ENCODE data around the gene ARID5B.

The ARID5B gene

DNA sequence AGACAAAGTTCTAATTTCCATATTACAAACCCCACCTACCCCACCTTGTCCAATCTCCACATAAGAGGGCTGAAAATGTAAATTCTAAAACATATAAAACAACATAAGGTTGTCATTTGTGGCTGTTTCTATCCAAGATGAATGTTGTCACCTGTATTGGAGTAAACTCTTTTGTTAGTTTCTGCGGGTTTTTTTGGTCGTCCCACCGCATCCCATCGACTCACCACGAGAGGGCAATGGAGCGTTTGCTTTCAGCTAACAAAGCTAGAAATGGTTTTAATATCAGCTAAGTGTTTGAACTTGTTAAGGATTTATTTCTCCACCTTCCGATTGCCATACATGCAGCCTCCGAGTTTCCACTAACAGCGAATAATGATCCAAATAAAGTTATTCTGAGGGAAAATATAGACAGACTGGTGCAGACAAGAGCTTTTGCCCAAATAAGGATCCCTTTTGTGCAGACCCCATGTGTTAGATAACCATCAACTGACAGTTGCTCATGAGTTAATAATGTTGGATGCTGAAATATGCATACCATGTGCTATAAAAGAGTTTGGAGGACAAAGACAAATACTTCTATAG, 137.2 kb downstream of the ARID5B start:
- peak; percentile 60 for DNase-seq

- no peak for DNase-seq
Observed at GRCh38 chr10:62039954-62040353, 138.5 kb downstream of the ARID5B start.

- DNase-seq, result no peak
Observed at GRCh38 chr10:62040881-62041280, 139.4 kb downstream of the ARID5B start.

- no peak for DNase-seq
Observed at GRCh38 chr10:62043421-62044021, 142.0 kb downstream of the ARID5B start.

DNA sequence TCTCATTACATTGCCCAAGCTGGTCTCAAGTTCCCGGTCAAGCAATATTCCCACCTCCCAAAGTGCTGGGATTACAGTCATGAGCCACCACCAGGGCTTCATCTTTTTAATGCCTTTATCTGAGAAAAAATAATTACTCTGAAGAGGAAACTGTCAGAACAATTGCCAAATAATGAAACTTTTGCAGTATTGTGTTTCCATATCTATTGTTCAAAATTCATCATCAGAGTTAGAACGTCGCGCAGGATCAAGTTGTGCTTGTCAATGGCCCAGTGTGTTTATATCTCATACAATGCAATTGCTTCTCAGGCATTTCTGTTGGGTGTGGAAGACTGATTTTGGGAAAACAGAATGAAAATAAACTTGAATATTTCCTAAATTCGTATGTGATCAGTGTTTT, 143.1 kb downstream of the ARID5B start:
- no peak for DNase-seq

GRCh38 chr10:62045765-62046521, 144.4 kb downstream of the ARID5B start:
- DNase-seq, result no peak

DNA sequence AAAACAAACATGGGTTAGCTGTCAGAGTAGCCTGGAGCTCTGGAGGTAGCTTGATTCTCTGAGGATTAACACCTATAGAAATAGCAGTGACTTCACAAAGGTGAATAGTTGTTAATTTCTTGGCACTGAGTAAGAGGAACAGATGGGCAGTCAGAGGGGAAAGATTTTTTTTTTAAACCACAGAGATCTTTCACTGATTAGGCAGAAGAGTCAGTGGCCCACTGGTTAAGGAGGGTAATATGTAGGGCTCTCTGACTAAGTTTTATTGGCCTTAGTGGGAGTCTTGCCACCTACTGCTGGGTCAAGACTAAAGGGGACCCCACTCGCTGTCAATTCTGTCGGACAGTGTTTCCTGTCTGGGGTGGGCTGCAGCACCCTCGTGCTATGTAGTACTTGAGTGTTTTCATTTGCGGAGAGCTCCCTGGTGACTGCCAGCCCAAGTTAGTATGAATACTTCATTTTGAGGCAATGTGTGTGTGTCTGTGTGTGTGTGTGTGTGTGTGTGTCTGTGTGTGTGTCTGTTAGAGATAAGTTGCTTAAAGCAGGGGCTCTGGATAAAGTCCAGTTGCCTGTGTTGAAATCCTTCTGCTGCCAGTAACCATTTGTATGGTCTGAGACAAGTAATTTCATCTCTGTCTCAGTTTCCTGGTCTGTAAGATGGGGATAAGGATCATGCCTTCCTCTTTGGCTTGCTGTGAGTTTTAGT, 145.2 kb downstream of the ARID5B start:
- DNase-seq, result no peak

DNA sequence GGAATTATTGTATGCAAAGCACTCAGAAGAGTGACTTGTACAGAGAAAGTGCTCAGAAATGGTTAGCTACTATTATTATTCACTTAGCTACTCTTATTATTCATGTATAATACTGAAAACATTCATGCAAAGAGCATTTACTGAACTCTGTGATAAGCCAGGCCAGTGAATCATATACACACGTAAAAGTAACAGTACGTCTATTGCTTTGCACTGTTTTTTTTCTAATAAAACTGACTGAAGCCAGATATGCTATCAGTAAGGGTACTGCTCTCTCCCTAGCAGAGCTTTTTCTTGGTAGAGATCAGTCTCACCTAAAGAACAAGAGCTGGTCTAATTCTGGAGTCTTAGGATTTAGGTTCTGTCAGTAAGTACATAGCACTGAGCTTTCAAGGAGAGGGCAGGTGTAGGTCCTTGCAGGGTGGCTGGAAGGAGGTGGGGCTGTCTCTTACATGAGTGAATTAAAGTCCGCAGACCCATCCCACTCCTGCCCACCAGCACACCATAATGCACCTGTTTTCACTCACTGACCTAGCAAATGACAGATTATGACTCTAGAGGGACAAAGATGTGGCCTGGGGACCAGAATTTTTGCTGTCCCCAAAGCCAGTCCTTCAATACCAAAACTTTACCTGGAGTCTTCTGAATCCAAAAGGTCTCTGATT, 145.9 kb downstream of the ARID5B start:
- DNase-seq, result no peak

GRCh38 chr10:62047960-62048383, 146.5 kb downstream of the ARID5B start:
- DNase-seq, result no peak

GRCh38 chr10:62048470-62048869, 147.0 kb downstream of the ARID5B start:
- DNase-seq, result no peak

DNA sequence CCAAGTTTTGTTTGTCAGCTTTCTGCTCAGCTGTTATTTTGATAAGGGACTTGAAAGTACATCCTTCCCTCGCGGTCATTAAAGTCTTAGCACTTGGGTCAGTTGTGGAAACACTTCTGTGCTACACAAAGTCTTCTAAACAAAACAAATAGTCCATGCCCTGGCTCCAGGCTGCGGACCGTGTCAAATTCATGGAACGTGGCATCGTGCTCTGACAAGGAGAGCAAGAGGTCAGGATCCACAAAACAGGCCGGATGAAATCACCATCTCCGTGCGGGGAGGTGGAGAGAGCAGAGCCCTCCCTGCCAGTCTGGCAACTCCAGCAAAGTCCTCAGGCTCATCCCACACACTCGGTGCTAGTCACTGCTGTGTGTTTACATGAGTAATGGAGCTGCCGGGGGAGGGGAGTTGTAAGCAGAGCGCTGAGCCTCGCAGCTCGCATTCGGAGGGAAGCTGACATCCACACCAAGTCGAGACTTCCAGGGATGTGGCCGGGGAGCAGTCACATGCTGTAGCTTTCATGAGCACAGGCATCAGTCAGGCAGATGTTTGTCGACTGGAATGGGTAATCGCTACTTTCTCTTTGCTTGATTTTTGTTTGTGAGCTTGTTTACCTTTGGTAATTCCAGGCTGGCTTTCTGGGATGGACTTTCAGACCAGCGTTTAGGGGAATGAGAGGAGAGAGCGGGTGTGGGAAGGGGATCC, 147.6 kb downstream of the ARID5B start:
- DNase-seq, result no peak

GRCh38 chr10:62049624-62050345, 148.3 kb downstream of the ARID5B start:
- no peak for DNase-seq

DNA sequence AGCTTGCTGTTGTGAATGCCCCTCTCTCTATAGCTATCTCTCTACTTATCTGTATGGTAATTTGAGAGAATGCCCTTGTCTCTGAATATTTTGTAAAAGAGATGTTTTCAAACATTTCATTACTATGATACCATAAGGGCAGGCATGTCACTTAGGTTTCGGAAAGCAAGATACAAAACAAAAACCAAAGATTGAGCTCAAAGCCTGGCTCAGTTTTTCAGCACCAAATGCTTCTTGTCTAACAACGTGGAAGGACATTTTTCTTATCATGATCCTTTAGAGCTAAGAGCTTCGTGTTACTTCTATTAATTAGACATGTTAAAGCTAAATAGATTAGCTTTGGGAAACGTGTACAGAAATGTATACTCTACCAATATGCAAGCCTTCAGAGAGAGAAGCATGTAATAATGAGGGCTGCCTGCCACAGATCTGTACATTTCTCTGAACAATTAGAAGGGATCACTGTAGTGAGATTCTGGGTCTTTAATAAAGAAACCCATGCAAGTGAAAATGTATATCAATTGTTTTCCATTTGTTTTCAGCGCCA, 148.9 kb downstream of the ARID5B start:
- no peak for DNase-seq

GRCh38 chr10:62050893-62051433, 149.5 kb downstream of the ARID5B start:
- no peak for DNase-seq

DNA sequence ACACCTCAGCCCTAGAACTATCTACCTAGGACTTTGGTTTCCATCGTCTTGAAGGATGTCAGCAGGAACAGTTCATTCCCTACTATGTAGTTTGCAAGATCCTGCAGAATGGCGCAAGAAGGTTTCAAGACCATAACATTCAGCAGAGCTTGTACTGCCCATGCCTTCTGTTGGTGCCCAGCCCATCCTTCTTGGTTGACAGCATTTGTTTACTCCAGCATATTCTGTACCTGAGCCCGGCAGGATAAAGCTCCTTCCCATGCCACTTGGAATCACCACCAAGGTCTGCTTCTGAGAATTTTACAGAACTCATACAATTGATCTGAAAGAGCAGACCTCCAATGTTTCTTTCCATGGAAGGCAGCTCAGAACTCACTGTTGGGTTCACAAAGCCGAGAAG, 150.8 kb downstream of the ARID5B start:
- DNase-seq, result no peak

DNA sequence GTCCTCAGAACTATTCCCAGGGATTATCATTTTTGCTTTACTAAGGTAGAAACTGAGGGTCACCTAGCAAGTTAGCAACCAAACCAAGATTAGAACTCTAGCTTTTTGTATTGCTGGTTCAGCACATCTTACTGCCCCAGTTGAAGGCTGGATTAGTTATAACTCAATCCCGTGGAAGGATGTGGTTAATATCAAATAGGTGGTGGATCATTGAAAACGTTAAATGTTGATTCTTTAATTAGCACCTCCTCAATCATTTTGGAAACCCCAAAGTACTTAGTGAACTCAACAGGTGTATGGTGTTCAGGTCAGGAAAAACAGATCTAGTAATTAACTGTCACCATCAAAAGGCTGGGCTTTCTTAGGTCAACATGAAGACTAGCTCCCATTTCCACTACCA, 152.4 kb downstream of the ARID5B start:
- DNase-seq, result no peak

GRCh38 chr10:62054408-62054807, 152.9 kb downstream of the ARID5B start:
- no peak for DNase-seq

DNA sequence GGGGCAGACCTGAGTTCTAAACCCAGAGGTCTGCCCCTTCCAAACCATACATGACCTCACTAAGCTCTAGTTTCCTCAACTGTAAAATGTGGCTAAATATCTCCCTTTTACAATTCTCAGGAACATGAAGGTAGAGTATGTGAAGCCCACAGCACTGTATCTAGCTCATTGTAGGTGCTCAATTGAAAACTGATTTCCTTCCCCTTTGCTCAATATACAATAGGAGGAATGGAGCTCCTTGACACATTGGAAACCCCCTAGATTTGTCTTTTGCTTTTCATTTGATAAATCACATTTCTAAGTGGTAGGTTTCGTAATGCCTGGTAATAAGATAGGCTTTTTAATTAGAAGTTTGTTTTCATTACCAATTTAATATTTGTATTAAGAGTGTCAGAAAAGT, 153.3 kb downstream of the ARID5B start:
- no peak for DNase-seq

DNA sequence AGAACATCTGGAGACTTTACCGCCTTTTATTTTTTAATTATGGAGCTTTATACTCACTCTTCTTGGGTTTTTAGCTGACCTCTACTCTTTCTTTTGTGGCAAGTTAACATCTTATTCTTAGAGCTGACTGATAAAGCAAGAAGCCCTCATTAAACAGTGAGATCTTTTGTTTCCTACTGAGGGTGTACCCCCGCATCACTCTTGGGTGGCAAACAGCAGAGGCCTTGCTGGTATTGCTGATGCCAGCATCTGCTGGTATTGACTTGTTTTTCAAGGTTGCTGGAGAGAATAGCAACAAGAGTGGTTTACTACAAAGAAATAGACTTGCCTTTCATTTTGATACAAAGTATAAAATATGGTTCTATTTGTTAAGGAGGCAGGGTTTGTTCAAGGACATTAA, 154.7 kb downstream of the ARID5B start:
- no peak for DNase-seq

DNA sequence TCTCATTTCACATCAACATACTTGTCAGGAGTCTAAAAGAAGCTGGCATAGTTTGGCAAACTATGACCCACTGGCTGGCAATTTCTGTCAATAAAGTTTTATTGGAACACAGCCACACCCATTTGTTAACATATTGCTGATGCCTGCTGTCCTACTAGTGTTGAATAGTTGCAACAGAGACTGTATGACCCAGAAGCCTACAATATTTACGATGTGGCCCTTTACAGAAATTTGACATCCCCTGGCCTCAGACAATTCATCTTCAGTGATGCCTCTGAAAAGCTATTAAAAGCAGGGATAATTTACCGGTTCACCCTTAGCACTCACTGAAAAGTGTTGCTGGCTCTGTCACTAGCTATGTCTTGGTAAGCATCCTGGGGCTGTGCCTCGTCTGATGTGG, 155.2 kb downstream of the ARID5B start:
- no peak for DNase-seq

- DNase-seq, result no peak
Observed at GRCh38 chr10:62057359-62057758, 155.9 kb downstream of the ARID5B start.
